ENCODE results near the gene DEDD. TPM values are rescaled to one million over a fixed set of nuclear protein-coding genes. Genes with fewer than 3 reads are reported as not detected.

Gene DEDD
- total and polyA plus RNA-seq, 2 experiments from 2014 or later: 22.8 to 35.3 TPM

GRCh38 chr1:161073474-161074121 is 58.9 kb downstream of the DEDD start:
- Histone ChIP-seq H3K27ac (ENCODE audit: low read depth) (no peak overlapping the region), H3K4me1 (ENCODE audit: insufficient read depth) (0 out of 2 replicates have a peak, but pooled peaks cover 2% of the 10 kb centered on the region), H3K9me2 (ENCODE audit: insufficient read depth) (no peaks in the 10 kb centered on the region), H2AFZ (no peak overlapping the region), H3K4me2 (no peak overlapping the region), H3K27me3 (ENCODE audit: insufficient read depth) (no peaks in the 10 kb centered on the region), H3K4me3 (no peak overlapping the region), H3F3A (replicated peaks; ENCODE audit: low read depth) (no peaks in the 10 kb centered on the region), H3K79me2 (replicated peaks; ENCODE audit: insufficient read depth) (no peaks in the 10 kb centered on the region), H3K36me3 (ENCODE audit: insufficient read depth) (no peaks in the 10 kb centered on the region), H4K20me1 (replicated peaks; ENCODE audit: insufficient read depth) (no peaks in the 10 kb centered on the region)
- H3K9me3 Mint-ChIP-seq: no peaks in the 10 kb centered on the region
- TF ChIP-seq EZH2phosphoT487 (IDR thresholded peaks at IDR 0.05; ENCODE audit: unreplicated experiment): no peak
- peak in 1 of 2 experiments; percentile 23; a peak in 2 of 4 replicates for TF ChIP-seq CTCF (conservative IDR thresholded peaks at IDR 0.05; ENCODE audit: low read depth in 2 of 2)
- H3K27me3 Mint-ChIP-seq (ENCODE audit: insufficient read depth, low read depth, poor library complexity): peaks cover 8% of the 10 kb centered on the region
- DNase-seq (ENCODE audit: low spot score) (no peak), ATAC-seq (peak; percentile 52)
- no peaks in the 10 kb centered on the region; the same call in 2 of the 3 replicates for H3K4me1 Mint-ChIP-seq
- H3K36me3 Mint-ChIP-seq (ENCODE audit: low read depth): no peaks in the 10 kb centered on the region
- H3K4me3 Mint-ChIP-seq: no peak overlapping the region
- no peak overlapping the region for H3K27ac Mint-ChIP-seq

GRCh38 chr1:161072751-161073449 is 59.6 kb downstream of the DEDD start:
- no peak overlapping the region for H3K4me3 ChIP-seq
- H3K36me3 ChIP-seq (ENCODE audit: insufficient read depth): no peaks in the 10 kb centered on the region
- Mint-ChIP-seq H3K4me3 (no peak overlapping the region), H3K36me3 (ENCODE audit: low read depth) (no peaks in the 10 kb centered on the region), H3K27ac (no peak overlapping the region), H3K4me1 (peaks cover 5% of the 10 kb centered on the region; the same call in 2 of the 3 replicates), H3K27me3 (ENCODE audit: insufficient read depth, low read depth, poor library complexity) (peaks cover 11% of the 10 kb centered on the region), H3K9me3 (no peaks in the 10 kb centered on the region)
- no peak overlapping the region for H3K4me2 ChIP-seq
- 0 out of 2 replicates have a peak, but pooled peaks cover 4% of the 10 kb centered on the region for H3K4me1 ChIP-seq (ENCODE audit: insufficient read depth)
- H3K79me2 ChIP-seq (replicated peaks; ENCODE audit: insufficient read depth): no peaks in the 10 kb centered on the region
- no peaks in the 10 kb centered on the region for H3K27me3 ChIP-seq (ENCODE audit: insufficient read depth)
- H3K27ac ChIP-seq (ENCODE audit: low read depth): no peak overlapping the region
- no peak for DNase-seq (ENCODE audit: low spot score)
- ATAC-seq: no peak
- H3F3A ChIP-seq (replicated peaks; ENCODE audit: low read depth): no peaks in the 10 kb centered on the region
- no peaks in the 10 kb centered on the region for H4K20me1 ChIP-seq (replicated peaks; ENCODE audit: insufficient read depth)
- H3K9me2 ChIP-seq (ENCODE audit: insufficient read depth): no peaks in the 10 kb centered on the region
- H2AFZ ChIP-seq: no peak overlapping the region
- TF ChIP-seq ZNF114 (CRISPR knock-in tag; IDR thresholded peaks at IDR 0.05) (no peak), EZH2 (IDR thresholded peaks at IDR 0.05; ENCODE audit: low read depth, unreplicated experiment) (no peak), EZH2phosphoT487 (IDR thresholded peaks at IDR 0.05; ENCODE audit: unreplicated experiment) (no peak), POLR2AphosphoS5 (IDR thresholded peaks at IDR 0.05; ENCODE audit: low read depth) (no peak), REST (IDR thresholded peaks at IDR 0.05; ENCODE audit: unreplicated experiment) (no peak), CTCF (conservative IDR thresholded peaks at IDR 0.05; ENCODE audit: low read depth in 2 of 2) (no peak), ZNF331 (CRISPR knock-in tag; IDR thresholded peaks at IDR 0.05; ENCODE audit: low read depth) (no peak), STAT1 (IDR thresholded peaks at IDR 0.05; ENCODE audit: unreplicated experiment) (no peak), CREB1 (CRISPR knock-in tag; IDR thresholded peaks at IDR 0.05; ENCODE audit: low read depth) (no peak), NANOG (IDR thresholded peaks at IDR 0.05; ENCODE audit: borderline replicate concordance) (no peak)
